DND-41 (cell line): ENCODE results near the gene EVL.
A peak's percentile ranks its signal among the peaks of the same experiment; 100 is the strongest.
"Not testable (repeated sequence)": the region's sequence is repeated elsewhere in the genome, so short reads cannot be mapped to it uniquely, and the experiment has no call there.

Experiments
- ATAC-seq: fragments of 200-7000 bp; cut with Tn5 transposase; 3 replicates; pipeline ENCODE4 v1.9.1; 2021; ENCODE audit warnings: low read depth; ENCODE audit not compliant: insufficient read depth
- DNase-seq: peaks from one replicate; pipeline ENCODE4 v3.0.0-alpha.2; 2020
- H2AFZ ChIP-seq: 2 replicates; pipeline ENCODE4 v1.6.0; 2012; ENCODE audit warnings: low read depth, low read length
- H3K27ac ChIP-seq: 2 replicates; pipeline ENCODE4 v1.5.1; 2012; ENCODE audit warnings: low read length, inconsistent platforms
- H3K27me3 ChIP-seq: fragments of 200-600 bp; sonication (generic); 2 replicates; pipeline ENCODE4 v1.6.0; 2012; ENCODE audit warnings: low read length, mild to moderate bottlenecking, inconsistent platforms; ENCODE audit not compliant: insufficient read depth, poor library complexity
- H3K36me3 ChIP-seq: 2 replicates; pipeline ENCODE4 v1.5.1; 2012; ENCODE audit warnings: low read length, inconsistent platforms; ENCODE audit not compliant: insufficient read depth
- H3K4me1 ChIP-seq: 2 replicates; pipeline ENCODE4 v1.5.1; 2012; ENCODE audit warnings: mild to moderate bottlenecking, low read length; ENCODE audit not compliant: insufficient read depth
- H3K4me2 ChIP-seq: 2 replicates; pipeline ENCODE4 v1.6.0; 2012; ENCODE audit warnings: mild to moderate bottlenecking, moderate library complexity, low read length, inconsistent platforms; ENCODE audit not compliant: insufficient read depth
- H3K4me3 ChIP-seq, 2 experiments: fragments of 200-600 bp in 1 of 2; shearing (Covaris generic) in 1 of 2; 2 replicates each; pipeline ENCODE4 v1.5.1; 2012 to 2016; ENCODE audit warnings: inconsistent platforms in 2 of 2, low read length in 2 of 2, mild to moderate bottlenecking in 2 of 2, low read depth in 1 of 2, moderate library complexity in 1 of 2
- H3K79me2 ChIP-seq: 2 replicates; pipeline ENCODE4 v1.6.0; 2012; ENCODE audit warnings: low read length, inconsistent platforms; ENCODE audit not compliant: insufficient read depth
- H3K9ac ChIP-seq: 2 replicates; pipeline ENCODE4 v1.6.0; 2012; ENCODE audit warnings: low read depth, mild to moderate bottlenecking, inconsistent platforms, low read length, moderate library complexity
- H3K9me3 ChIP-seq: 2 replicates; pipeline ENCODE4 v1.5.1; 2012; ENCODE audit warnings: low read length, moderate library complexity, mild to moderate bottlenecking, inconsistent platforms; ENCODE audit not compliant: insufficient read depth, severe bottlenecking
- H4K20me1 ChIP-seq: 2 replicates; pipeline ENCODE4 v1.6.0; 2012; ENCODE audit warnings: low read length; ENCODE audit not compliant: insufficient read depth
- EZH2 ChIP-seq: IDR thresholded peaks from 3 replicates; pipeline ENCODE4 v1.6.1; 2012; ENCODE audit warnings: borderline replicate concordance, low read depth, mild to moderate bottlenecking, moderate library complexity, low read length, inconsistent platforms; ENCODE audit not compliant: severe bottlenecking
- TF ChIP-seq, protein P1 (sequence below): IDR thresholded peaks from 2 replicates; pipeline ENCODE4 v1.5.1; 2012; ENCODE audit warnings: borderline replicate concordance, low read length, moderate library complexity, mild to moderate bottlenecking; ENCODE audit not compliant: poor library complexity, severe bottlenecking; ENCODE audit errors: extremely low read depth

The EVL gene

DNA sequence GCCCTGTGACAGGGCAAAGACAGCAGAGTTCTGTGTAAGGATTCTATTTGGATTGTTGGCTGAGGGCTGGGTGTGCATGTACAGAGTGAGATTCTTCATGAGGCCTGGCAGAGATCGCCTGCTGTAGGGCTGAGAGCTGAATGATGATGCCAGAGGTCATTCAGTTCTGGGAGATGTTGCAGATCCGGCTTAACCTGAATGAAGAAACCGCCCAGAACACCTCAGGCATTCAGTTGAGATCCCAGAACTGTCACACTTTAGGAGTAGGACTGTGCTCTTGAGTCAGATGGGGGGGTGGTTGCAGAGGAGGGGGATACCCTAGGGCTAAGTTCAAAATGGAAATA lies 5.8 kb upstream of the EVL start:
- peak overlapping the region; percentile 33 for H3K9ac ChIP-seq
- ATAC-seq (no peak), DNase-seq (no peak)
- H3K4me2 ChIP-seq = peak overlapping the region; percentile 37
- H3K79me2 ChIP-seq = peaks cover 99% of the 10 kb centered on the region
- no peaks in the 10 kb centered on the region for H3K9me3 ChIP-seq
- peaks cover 4% of the 10 kb centered on the region; the same call in 1 of the 2 replicates for H4K20me1 ChIP-seq
- TF ChIP-seq, protein P1, sequence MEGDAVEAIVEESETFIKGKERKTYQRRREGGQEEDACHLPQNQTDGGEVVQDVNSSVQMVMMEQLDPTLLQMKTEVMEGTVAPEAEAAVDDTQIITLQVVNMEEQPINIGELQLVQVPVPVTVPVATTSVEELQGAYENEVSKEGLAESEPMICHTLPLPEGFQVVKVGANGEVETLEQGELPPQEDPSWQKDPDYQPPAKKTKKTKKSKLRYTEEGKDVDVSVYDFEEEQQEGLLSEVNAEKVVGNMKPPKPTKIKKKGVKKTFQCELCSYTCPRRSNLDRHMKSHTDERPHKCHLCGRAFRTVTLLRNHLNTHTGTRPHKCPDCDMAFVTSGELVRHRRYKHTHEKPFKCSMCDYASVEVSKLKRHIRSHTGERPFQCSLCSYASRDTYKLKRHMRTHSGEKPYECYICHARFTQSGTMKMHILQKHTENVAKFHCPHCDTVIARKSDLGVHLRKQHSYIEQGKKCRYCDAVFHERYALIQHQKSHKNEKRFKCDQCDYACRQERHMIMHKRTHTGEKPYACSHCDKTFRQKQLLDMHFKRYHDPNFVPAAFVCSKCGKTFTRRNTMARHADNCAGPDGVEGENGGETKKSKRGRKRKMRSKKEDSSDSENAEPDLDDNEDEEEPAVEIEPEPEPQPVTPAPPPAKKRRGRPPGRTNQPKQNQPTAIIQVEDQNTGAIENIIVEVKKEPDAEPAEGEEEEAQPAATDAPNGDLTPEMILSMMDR = no peak
- TF ChIP-seq EZH2 = no peak
- H3K27ac ChIP-seq = peak overlapping the region; percentile 85
- no peaks in the 10 kb centered on the region for H3K36me3 ChIP-seq
- H2AFZ ChIP-seq = no peak overlapping the region
- no peak overlapping the region for H3K4me3 ChIP-seq
- H3K27me3 ChIP-seq = no peaks in the 10 kb centered on the region
- peaks cover 99% of the 10 kb centered on the region for H3K4me1 ChIP-seq

DNA sequence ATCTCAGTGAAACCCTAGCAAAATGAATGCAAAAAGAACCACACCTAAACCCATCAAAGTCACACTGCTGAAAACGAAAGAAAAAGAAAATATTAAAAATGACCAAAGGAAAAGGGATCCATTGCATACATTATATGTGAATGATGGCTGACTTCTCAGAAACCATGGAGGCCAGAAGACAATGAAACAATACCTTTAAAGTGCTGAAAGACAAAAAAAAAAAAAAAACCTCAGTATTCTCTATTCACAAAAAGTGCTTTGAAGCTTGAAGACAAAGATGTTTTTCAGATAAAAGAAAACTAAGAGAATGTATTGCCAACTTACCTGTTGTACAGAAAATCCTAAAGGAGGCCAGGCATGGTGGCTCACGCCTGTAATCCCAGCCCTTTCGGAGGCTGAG lies 4.5 kb upstream of the EVL start:
- H2AFZ ChIP-seq = no peak overlapping the region
- peak overlapping the region; percentile 17 for H3K9ac ChIP-seq
- TF ChIP-seq EZH2 = no peak
- TF ChIP-seq, protein P1 = no peak
- ATAC-seq = no peak
- peaks cover 97% of the 10 kb centered on the region for H3K4me1 ChIP-seq
- no peaks in the 10 kb centered on the region for H3K9me3 ChIP-seq
- H3K27me3 ChIP-seq = no peaks in the 10 kb centered on the region
- DNase-seq = no peak
- H3K36me3 ChIP-seq = no peaks in the 10 kb centered on the region; the same call in 1 of the 2 replicates
- H3K4me3 ChIP-seq = no peak overlapping the region
- H3K27ac ChIP-seq = peak overlapping the region; percentile 64
- H3K79me2 ChIP-seq = peaks cover 97% of the 10 kb centered on the region
- H3K4me2 ChIP-seq = peak overlapping the region; percentile 34
- H4K20me1 ChIP-seq = no peaks in the 10 kb centered on the region; the same call in 1 of the 2 replicates

DNA sequence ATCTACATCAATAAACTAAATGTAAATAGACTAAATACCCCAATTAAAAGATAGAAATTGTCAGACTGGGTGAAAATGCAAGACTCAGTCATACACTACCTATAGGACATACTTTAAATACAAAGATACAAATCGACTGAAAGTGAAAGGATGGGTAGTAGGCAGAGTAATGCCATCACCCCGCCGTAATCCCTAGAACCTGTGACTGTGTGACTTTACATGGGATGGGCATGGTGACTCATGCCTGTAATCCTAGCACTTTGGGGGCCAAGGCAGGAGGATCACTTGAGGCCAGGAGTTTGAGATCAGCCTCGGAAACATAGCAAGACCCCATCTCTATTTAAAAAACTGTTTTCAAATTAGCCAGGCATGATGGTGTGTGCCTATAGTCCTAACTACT lies 2.6 kb upstream of the EVL start:
- no peak overlapping the region for H3K4me3 ChIP-seq
- peak overlapping the region; percentile 63 for H3K4me2 ChIP-seq
- peaks cover 80% of the 10 kb centered on the region for H3K4me1 ChIP-seq
- no peaks in the 10 kb centered on the region for H3K27me3 ChIP-seq
- TF ChIP-seq EZH2 = no peak
- TF ChIP-seq, protein P1 = no peak
- peaks cover 10% of the 10 kb centered on the region; the same call in 1 of the 2 replicates for H3K36me3 ChIP-seq
- H4K20me1 ChIP-seq = no peaks in the 10 kb centered on the region
- no peaks in the 10 kb centered on the region for H3K9me3 ChIP-seq
- H3K79me2 ChIP-seq = peaks cover 97% of the 10 kb centered on the region
- DNase-seq = no peak
- ATAC-seq = no peak
- no peak overlapping the region for H2AFZ ChIP-seq
- peak overlapping the region; percentile 90 for H3K27ac ChIP-seq
- H3K9ac ChIP-seq = peak overlapping the region; percentile 78

DNA sequence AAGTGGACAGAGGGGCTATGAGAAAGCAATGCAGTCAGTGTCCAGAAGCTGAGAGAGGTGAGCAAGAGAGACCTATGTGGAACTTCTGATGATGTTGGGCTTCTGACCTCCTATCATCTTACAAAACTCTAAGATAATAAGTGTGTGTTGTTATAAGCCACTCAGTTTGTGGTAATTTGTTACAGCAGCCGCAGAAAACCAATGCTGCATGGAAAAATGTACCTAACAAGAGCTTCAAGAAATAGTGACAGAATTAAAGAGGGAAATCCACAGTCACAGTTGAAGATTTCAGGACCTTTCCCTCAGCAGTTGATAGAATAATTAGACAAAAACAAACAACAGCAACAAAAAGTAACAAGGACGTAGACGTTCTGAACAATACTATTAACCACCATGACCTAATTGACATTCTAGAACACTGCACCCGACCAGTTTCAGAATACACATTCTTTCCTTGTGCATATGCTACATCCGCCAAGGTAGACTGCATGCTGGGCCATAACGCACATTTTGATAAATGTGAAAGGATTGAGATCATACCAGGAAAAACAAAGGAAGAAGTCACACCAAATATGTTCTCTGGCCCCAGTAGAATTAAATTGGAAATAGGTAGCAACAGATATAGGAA lies 1.8 kb upstream of the EVL start:
- TF ChIP-seq, protein P1 = no peak
- no peak for TF ChIP-seq EZH2
- H3K4me1 ChIP-seq = peaks cover 80% of the 10 kb centered on the region
- H3K79me2 ChIP-seq = peaks cover 97% of the 10 kb centered on the region
- H3K36me3 ChIP-seq = peaks cover 18% of the 10 kb centered on the region; the same call in 1 of the 2 replicates
- peak overlapping the region; percentile 78 for H3K9ac ChIP-seq
- H3K27ac ChIP-seq = peak overlapping the region; percentile 90
- DNase-seq = no peak
- no peaks in the 10 kb centered on the region for H3K27me3 ChIP-seq
- no peaks in the 10 kb centered on the region for H3K9me3 ChIP-seq
- no peaks in the 10 kb centered on the region for H4K20me1 ChIP-seq
- H3K4me3 ChIP-seq = peak overlapping the region in 1 of 2 experiments; percentile 4; a peak in 2 of 4 replicates
- no peak for ATAC-seq
- H2AFZ ChIP-seq = no peak overlapping the region
- H3K4me2 ChIP-seq = peak overlapping the region; percentile 63

DNA sequence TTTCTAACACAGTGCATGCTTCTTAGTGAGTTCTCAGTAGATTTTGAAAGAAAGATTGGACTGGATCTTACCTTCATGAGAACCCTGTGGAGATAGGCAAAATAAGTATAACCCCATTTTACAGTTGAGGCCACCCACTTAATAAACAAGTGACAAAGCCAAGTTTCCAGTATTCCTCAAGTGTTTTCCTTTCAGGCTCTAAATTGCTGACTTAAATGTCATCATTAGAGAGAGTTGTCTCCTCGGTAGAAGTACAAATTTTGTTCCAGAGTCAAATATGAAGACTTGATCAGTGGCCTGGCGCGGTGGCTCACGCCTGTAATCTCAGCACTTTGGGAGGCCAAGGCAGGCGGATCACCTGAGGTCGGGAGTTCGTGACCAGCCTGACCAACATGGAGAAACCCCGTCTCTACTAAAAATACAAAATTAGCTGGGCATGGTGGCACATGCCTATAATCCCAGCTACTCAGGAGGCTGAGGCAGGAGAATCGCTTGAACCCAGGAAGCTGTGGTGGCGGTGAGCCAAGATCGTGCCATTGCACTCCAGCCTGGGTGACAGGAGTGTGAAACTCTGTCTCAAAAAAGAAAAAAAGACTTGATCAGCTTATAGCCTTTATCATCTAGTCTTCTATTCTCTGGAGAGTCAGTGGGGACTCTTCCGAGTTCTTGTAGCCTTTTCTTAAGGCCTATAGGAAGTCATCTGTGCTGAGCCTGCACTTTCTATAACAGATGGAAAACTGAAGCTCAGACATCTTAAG lies 708 bp upstream of the EVL start:
- Histone ChIP-seq H3K4me3 (peak overlapping the region in 1 of 2 experiments; percentile 58; a peak in 2 of 4 replicates), H3K36me3 (peaks cover 27% of the 10 kb centered on the region), H3K27ac (peak overlapping the region; percentile 90), H3K4me2 (peak overlapping the region; percentile 63), H3K9ac (peak overlapping the region; percentile 78), H3K79me2 (peaks cover 97% of the 10 kb centered on the region), H3K4me1 (peaks cover 80% of the 10 kb centered on the region)
- not testable (repeated sequence) for H4K20me1 ChIP-seq, H2AFZ ChIP-seq, H3K9me3 ChIP-seq, H3K27me3 ChIP-seq, ATAC-seq
- peak; percentile 72 for DNase-seq
